HEK293T (cell line): ENCODE results near the gene ETV6.

Experiments
- ELF4 ChIP-seq: fragments of 450-650 bp; IDR thresholded peaks from 2 replicates; pipeline ENCODE4 v1.6.1; 2017; ENCODE audit warnings: antibody characterized with exemption
- FOXM1 ChIP-seq: fragments of 450-650 bp; IDR thresholded peaks from 2 replicates; pipeline ENCODE4 v1.6.1; 2017; ENCODE audit warnings: mild to moderate bottlenecking, borderline replicate concordance
- L3MBTL2 ChIP-seq: fragments of 450-650 bp; conservative IDR thresholded peaks from 2 replicates; pipeline ENCODE4 v1.6.1; 2016; ENCODE audit warnings: mild to moderate bottlenecking
- NFRKB ChIP-seq: fragments of 450-650 bp; IDR thresholded peaks from 2 replicates; pipeline ENCODE4 v1.6.1; 2016; ENCODE audit warnings: mild to moderate bottlenecking, moderate library complexity
- TARDBP ChIP-seq: fragments of 450-650 bp; IDR thresholded peaks from 2 replicates; pipeline ENCODE4 v1.6.1; 2016
- ZNF384 ChIP-seq: fragments of 450-650 bp; IDR thresholded peaks from 2 replicates; pipeline ENCODE4 v1.6.1; 2016

DNA sequence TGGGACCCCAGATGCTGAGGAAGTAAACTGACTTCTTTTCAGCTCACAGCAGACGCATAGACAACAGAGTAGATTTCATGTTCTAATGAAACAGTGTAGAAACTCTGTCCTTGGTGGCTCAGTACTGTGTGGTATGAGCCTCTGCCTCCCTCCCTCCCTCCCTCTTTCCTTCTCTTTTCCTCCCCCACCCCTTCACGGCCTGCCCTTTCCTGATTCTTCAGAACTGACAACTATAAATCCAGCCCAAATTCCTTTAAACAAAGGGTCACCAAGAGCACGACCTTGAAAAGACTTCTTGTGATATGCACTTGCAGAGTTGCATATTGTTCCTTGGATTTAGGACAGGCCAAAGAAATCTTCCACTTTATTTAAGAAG lies 164.0 kb downstream of the ETV6 start:
- TF ChIP-seq ZNF384 (no peak), FOXM1 (no peak), NFRKB (no peak), TARDBP (no peak), L3MBTL2 (no peak), ELF4 (no peak)
